Activated CD4-positive, alpha-beta T cell treated with anti-CD3 and anti-CD28 coated beads for 24 hours (primary cell): ENCODE results near the gene POLG2.
"Not testable (repeated sequence)": the region's sequence is repeated elsewhere in the genome, so short reads cannot be mapped to it uniquely, and the experiment has no call there.

Source experiments
- DNase-seq, 2 donors: peaks; one replicate each; pipeline ENCODE4 v3.0.0-alpha.2; 2020; ENCODE audit warnings: low read depth in 2 of 2

Gene POLG2

GRCh38 chr17:64439956-64440355 is 56.9 kb downstream of the POLG2 start:
- DNase-seq = no peak

- not testable (repeated sequence) for DNase-seq
These were observed 57.3 kb downstream of the POLG2 start for GRCh38 chr17:64439521-64439920.

GRCh38 chr17:64437944-64438525 is 58.8 kb downstream of the POLG2 start:
- no peak for DNase-seq

GRCh38 chr17:64431534-64431933 is 65.3 kb downstream of the POLG2 start:
- DNase-seq = no peak

- not testable (repeated sequence) for DNase-seq
These were observed 66.8 kb downstream of the POLG2 start for GRCh38 chr17:64430036-64430435.

- no peak for DNase-seq
These were observed 68.4 kb downstream of the POLG2 start for GRCh38 chr17:64428406-64428805.
